AG08396 (cell line): ENCODE results near the gene PCID2.
"Not testable (repeated sequence)": the region's sequence is repeated elsewhere in the genome, so short reads cannot be mapped to it uniquely, and the experiment has no call there.

Source experiments
- DNase-seq: peaks from one replicate; pipeline ENCODE4 v3.0.0; 2012; ENCODE audit warnings: low spot score, mixed read lengths

The PCID2 gene

DNA sequence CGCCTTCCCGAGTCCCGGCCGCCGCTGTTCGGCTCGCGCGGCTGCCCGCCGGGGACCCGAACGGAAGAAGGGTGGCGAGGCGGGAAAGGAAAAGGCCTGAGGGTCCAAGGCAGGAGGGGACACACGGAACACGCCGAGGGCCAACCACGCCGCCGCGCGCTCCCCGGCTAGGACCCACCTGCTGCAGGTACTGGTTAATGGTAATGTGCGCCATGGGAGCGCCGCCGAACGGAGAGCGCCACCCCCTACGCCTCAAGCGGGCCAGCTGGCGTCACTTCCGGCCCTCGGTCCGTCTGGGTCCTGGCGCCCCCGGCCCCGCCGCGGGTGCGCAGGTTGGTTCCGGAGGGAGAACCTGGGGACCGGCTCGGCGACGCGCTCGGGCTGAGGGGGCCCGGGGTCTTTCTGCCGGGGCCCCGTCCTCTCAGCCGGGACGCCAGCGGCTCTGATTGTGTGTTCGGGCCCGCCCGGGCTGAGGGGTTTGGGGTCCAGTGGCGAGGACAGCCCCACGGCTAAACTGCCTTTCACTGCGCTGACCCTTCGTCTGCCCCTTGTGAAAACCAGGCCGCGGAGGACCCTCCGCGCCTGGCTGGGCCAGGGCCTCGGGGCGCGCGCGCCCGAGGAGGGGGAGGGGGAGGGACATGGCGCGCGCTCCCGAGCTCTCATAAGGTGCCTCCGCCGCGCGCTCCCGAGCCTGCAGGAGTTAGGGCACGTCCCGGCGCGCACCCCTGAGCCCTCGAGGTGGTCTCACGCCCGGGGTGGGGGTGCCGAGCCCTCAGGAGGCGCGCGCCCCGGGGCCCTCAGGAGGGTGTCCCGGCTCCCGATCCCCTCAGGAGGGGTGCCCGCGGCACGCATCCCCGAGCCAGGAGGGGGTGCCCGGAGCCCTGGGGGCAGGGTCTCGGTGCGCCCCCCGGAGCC lies at the start of gene PCID2:
PCID2 (minus strand) TSS at position 249 of the 915 bp plus-strand sequence; CDS start at position 214, 35 bp downstream.
- peak; percentile 93 for DNase-seq

DNA sequence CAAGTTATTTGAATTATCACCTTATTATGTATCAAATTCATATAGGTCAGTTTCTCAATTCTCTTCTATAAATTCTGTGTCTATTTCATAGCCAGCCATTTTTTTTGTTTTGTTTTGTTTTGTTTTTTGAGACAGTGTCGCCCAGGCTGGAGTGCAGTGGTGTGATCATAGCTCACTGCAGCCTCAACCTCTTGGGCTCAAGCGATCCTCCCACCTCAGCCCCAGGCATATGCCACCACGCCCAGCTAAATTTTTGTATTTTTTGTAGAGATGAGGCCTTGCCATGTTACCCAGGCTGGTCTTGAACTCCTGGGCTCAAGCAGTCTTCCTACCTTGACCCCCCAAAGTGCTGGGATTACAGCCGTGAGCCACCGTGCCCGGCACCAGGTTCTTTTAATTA lies 49.4 kb upstream of the PCID2 start:
- not testable (repeated sequence) for DNase-seq

DNA sequence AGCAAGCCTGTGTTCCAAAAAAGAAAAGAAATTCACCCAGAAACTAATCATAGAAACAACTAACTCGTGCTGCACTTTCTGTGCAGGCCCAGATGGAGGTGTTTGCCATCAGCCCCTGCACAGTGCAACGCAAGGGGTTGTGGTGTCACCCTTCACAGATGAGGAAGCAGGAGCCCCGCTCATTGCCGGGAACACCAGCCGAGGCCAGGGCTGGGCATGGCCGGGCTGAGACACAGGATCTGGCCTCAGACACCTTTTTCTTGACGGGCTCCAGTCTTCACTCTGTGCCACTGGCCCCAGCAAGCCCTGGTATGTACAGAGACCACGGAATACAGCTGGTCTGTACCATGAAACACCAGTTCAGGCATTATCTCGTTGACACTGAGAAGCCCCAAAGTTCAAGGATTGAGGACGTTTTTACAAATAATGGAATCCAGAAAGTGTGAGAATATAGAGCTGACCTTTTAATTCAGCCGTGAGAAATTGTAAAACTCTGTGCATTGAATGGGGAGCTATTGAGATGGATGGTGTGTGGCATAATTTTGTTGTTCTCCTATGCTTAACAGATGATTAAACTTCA lies 44.1 kb upstream of the PCID2 start:
- no peak for DNase-seq

GRCh38 chr13:113245849-113246796 lies 37.7 kb upstream of the PCID2 start:
- DNase-seq: no peak

DNA sequence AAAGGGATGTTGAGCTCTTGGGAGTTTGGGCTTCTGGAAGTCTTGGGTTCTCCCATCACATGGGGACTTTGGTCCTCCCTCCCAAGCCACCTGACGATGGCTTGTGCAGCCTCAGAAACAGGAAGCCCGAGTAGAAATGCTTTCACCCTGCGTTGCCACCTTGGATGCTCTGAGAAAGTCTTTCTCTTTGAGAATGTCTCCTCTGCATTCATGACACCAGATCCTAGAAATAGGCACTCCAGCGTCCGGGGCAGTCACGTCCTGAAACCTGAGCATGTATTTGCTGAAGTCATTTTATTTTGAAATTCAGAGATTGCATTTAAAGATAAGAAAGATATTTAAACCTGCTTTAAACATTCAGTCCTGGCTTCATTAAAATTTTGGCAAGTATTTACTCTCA lies 35.4 kb upstream of the PCID2 start:
- DNase-seq: no peak

DNA sequence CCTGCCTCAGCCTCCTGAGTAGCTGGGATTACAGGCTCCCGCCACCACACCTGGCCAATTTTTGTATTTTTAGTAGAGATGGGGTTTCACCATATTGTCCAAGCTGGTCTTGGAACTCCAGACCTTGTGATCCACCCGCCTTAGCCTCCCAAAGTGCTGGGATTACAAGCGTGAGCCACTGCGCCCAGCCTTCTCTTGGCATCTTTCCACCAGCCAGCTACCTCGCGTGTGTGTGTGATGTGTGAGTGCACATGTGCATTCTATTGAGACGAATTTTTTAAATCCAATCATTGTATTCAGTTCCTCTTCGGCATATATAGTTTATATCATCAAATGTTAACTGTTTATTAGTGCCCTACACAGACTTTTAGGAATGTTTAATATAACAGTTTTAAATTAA lies 33.2 kb upstream of the PCID2 start:
- DNase-seq: not testable (repeated sequence)

DNA sequence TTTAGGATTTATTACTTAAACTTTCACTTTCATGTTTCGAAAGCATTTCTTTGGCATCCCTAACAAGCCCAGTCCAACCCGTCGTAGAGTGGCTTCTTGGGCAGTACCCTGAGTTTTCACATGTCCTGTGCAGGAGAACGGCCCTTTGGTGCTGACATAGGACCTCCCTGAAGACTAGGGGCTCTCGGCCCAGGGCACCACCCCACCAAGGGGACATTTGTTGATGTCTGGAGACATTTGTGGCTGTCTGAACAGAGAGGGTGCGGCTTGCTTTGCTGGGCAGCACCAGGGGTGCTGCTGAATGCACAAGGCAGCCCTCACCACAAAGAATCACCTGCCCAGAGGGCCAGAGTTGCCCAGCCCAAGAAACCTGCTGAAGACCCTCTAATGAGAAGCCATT lies 31.5 kb upstream of the PCID2 start:
- no peak for DNase-seq

GRCh38 chr13:113239357-113239756 lies 30.9 kb upstream of the PCID2 start:
- no peak for DNase-seq

- DNase-seq: no peak
Observed at GRCh38 chr13:113238536-113238935, 30.1 kb upstream of the PCID2 start.

GRCh38 chr13:113233101-113233500 lies 24.6 kb upstream of the PCID2 start:
- DNase-seq: no peak

DNA sequence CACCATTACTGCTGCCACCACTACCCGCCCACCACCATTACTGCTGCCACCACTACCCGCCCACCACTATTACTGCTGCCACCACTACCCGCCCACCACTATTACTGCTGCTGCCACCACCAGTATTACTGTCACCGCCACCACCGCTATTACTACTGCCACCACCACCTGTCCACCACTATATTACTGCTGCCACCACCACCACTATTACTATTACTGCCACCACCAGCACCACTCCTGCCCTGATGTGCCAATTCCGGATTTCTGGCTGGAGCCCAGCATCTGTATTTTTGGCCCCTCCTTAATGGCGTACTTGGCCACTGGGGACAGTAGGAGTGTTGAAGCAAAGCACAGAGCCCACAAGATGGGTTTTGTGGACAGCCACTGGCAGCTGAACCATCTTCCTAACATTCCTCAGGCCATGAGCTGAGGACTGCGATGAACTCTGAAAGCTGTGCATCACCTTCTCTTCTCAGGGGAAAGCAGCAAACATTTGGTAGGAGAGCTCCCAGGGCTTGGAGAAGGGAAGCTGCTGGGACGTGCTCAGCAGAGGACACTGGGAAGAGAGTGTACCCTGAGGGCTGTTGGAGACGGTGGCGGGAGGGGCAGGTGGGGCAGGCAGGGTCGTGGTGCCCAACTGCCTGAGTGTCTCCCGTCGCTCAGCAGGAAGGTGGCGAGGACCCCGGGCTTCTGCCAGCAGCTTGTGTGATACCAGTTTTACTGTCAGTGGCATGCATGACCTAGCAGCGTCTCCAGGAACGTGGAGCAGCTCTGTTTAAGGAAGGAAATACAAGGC lies 23.9 kb upstream of the PCID2 start:
- DNase-seq: no peak

- no peak for DNase-seq
Observed at GRCh38 chr13:113231306-113232207, 23.1 kb upstream of the PCID2 start.

- DNase-seq: no peak
Observed at GRCh38 chr13:113229791-113230190, 21.3 kb upstream of the PCID2 start.

- DNase-seq: no peak
Observed at GRCh38 chr13:113229161-113229560, 20.7 kb upstream of the PCID2 start.

- no peak for DNase-seq
Observed at GRCh38 chr13:113226873-113227450, 18.5 kb upstream of the PCID2 start.

DNA sequence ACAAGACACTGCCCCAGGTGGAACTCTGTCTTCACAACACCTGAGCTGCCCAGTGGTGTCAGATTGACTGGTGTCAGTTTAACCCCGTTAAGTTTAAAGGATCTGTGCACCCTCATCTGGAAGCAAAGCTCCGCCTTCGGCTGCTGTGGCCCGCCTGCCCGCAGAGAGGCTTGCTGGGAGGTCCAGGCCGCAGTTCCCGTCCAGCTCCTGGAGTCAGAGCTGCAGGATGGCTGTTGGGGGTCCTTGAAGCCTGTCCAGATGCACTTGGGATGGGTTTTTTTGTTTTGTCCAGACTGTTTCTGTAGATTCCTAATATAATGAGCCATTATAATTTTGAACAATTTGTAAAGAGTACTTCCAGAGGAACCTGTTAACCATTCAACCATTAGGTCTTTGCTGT lies 17.0 kb upstream of the PCID2 start:
- DNase-seq: no peak

DNA sequence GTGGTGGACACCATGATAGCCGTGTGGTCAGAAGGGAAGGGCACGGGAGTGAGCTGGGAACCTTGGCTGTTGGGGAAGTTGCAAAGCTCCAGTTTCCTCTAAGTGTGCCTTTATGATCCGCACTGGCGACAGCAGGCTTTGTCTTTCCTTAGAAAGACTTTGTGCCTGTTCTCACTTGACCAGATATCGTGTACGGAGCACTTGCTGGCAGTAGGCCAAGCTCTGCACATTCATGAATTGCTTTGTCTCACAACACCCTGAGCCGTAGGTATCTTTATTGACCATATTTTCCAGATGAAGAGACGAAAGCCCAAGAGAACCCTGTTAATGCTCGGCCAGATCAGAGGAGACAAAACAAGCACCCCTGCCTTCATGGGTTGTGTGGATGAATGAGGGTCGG lies 16.0 kb upstream of the PCID2 start:
- DNase-seq: no peak

DNA sequence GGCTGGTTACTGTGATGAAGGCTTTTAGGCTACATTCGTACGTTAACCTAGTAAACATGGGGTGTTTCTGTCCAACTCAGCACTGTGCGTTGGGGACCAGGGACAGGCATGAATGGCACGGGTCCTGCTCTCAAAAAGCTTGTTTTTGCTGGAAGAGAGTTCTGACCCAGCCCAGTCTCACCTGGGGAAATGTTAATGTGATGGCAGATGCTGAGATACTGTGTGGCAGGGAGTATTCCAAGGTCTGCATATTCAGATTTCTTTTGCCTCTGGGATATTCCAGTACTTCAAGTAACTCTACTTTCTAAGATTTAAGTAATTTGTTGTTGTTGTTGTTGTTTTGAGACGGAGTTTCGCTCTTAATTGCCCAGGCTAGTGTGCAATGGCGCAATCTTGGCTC lies 14.6 kb upstream of the PCID2 start:
- no peak for DNase-seq

DNA sequence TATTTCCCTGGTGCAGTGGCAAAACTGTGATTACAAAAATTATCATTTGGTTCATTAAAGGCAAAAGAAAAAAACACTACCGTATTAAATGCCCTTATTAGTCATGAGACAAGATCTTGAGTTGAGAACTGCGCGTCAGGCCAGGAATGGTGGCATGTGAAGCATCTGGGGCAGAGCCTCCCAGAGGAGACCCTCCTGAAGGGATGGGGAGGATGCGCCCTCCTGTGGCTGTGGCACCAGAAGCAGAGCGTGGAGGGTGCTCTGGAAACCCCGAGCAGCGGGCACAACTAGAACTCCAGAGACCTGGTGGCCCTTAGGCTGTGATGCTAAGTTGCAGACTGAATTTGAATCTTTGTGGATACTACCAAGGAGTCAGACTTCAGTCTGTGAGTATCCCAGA lies 12.4 kb upstream of the PCID2 start:
- no peak for DNase-seq

DNA sequence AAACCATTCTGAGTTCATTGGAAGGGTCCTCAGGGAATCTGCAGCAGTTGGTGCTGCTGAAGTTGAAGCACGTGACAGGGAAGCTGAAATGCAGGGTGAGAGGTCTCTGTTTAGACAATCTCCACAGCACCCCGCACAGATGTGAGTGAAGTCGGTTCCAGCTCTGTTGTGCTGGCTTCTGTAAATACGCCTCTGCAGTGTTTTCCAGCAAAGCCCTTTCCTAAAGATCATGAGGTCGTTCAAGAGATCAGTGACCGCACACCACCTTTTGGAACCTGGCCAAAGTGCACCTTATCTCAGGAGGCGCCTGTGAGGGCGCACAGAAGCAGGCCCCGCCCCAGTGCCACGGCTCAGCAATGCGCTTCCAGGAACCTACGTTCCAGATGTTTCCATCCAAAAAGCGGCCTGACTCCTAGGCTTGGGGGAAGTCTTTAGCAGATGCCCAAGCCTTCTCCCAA lies 11.7 kb upstream of the PCID2 start:
- DNase-seq: no peak
